Skeletal muscle cell (primary cell): ENCODE data around the gene PRPH2.

Source experiments
- DNase-seq: peaks from one replicate; pipeline ENCODE4 v3.0.0-alpha.2; 2010; ENCODE audit warnings: low read depth
- H3K4me3 ChIP-seq: 2 replicates; pipeline ENCODE4 v1.5.1; 2011; ENCODE audit warnings: low read depth, mild to moderate bottlenecking, control low read depth, low read length, moderate library complexity

Gene PRPH2

GRCh38 chr6:42722497-42722896, at the start of gene PRPH2:
Gene PRPH2 (minus strand): TSS chr6:42722597. CDS start chr6:42722334, 263 bp downstream.
- DNase-seq = no peak
- H3K4me3 ChIP-seq = no peak within 1 kb of the TSS

GRCh38 chr6:42771741-42772100, 49.3 kb upstream of the PRPH2 start:
- H3K4me3 ChIP-seq = no peak overlapping the region
- DNase-seq = no peak

- DNase-seq = no peak
- no peak overlapping the region for H3K4me3 ChIP-seq
These were observed 47.4 kb upstream of the PRPH2 start for GRCh38 chr6:42769836-42770235.

- DNase-seq = no peak
- H3K4me3 ChIP-seq = no peak overlapping the region
These were observed 46.7 kb upstream of the PRPH2 start for GRCh38 chr6:42769051-42769450.

GRCh38 chr6:42766163-42766670, 43.8 kb upstream of the PRPH2 start:
- peak; percentile 27 for DNase-seq
- no peak overlapping the region for H3K4me3 ChIP-seq

GRCh38 chr6:42764911-42765648, 42.7 kb upstream of the PRPH2 start:
- no peak overlapping the region for H3K4me3 ChIP-seq
- DNase-seq = no peak

- DNase-seq = no peak
- H3K4me3 ChIP-seq = no peak overlapping the region
These were observed 40.6 kb upstream of the PRPH2 start for GRCh38 chr6:42762950-42763349.

GRCh38 chr6:42762426-42762859, 40.0 kb upstream of the PRPH2 start:
- DNase-seq = no peak
- H3K4me3 ChIP-seq = no peak overlapping the region

GRCh38 chr6:42761287-42762067, 39.1 kb upstream of the PRPH2 start:
- H3K4me3 ChIP-seq = no peak overlapping the region
- no peak for DNase-seq

GRCh38 chr6:42758756-42759430, 36.5 kb upstream of the PRPH2 start:
- DNase-seq = no peak
- H3K4me3 ChIP-seq = no peak overlapping the region

GRCh38 chr6:42756722-42757121, 34.3 kb upstream of the PRPH2 start:
- DNase-seq = no peak

GRCh38 chr6:42754759-42755158, 32.4 kb upstream of the PRPH2 start:
- no peak overlapping the region for H3K4me3 ChIP-seq
- no peak for DNase-seq

More at GRCh38 chr6:42756722-42757121, 34.3 kb upstream of the PRPH2 start:
- H3K4me3 ChIP-seq = no peak overlapping the region

GRCh38 chr6:42751055-42751454, 28.7 kb upstream of the PRPH2 start:
- no peak for DNase-seq
- no peak overlapping the region for H3K4me3 ChIP-seq

- no peak overlapping the region for H3K4me3 ChIP-seq
- no peak for DNase-seq
These were observed 26.0 kb upstream of the PRPH2 start for GRCh38 chr6:42748203-42748898.

GRCh38 chr6:42746463-42747391, 24.3 kb upstream of the PRPH2 start:
- peak; percentile 73 for DNase-seq
- peak overlapping the region; percentile 96 for H3K4me3 ChIP-seq

GRCh38 chr6:42745640-42746462, 23.5 kb upstream of the PRPH2 start, which contains the start of gene TBCC:
Gene TBCC (minus strand): TSS chr6:42746103. CDS start chr6:42746073, 30 bp downstream.
- DNase-seq = peak; percentile 97
- peak within 1 kb of the TSS; percentile 96 for H3K4me3 ChIP-seq

- peak; percentile 40 for DNase-seq
- H3K4me3 ChIP-seq = peak overlapping the region; percentile 96
These were observed 22.8 kb upstream of the PRPH2 start for GRCh38 chr6:42745083-42745639.
